Omental fat pad (tissue), 4 donors: ENCODE data around the gene PPP1R27. TPM values are rescaled to one million over a fixed set of nuclear protein-coding genes. Genes with fewer than 3 reads are reported as not detected.

Experiments used
- ATAC-seq: fragments of 150-250 bp; one replicate; pipeline ENCODE4 v1.9.1; 2016; ENCODE audit warnings: mild to moderate bottlenecking, moderate library complexity; ENCODE audit not compliant: low FRiP score
- DNase-seq: peaks from one replicate; pipeline ENCODE4 v3.0.0-alpha.2; 2019; ENCODE audit warnings: low spot score
- CTCF ChIP-seq, 3 donors: fragments of 450-650 bp; IDR thresholded peaks; one replicate each; pipeline ENCODE4 v1.5.1; 2016 to 2017; ENCODE audit warnings: antibody characterized with exemption in 3 of 3, mild to moderate bottlenecking in 3 of 3, moderate library complexity in 2 of 3
- total RNA-seq, 4 donors: library from RNA; depleted of rRNA; stranded (reverse); fragments of >200 nt; gene quantifications; one replicate each; pipeline ENCODE4 v1.1.0, GENCODE V29; 2016

PPP1R27 gene
- under 1 TPM in 1 of 4 donors, not detected in 3; 0.65 TPM for total RNA-seq

GRCh38 chr17:81834831-81835267, at the start of gene PPP1R27:
TSS of gene PPP1R27 (minus strand) at chr17:81835050. CDS start at chr17:81834953, 97 bp downstream.
- no peak for ATAC-seq
- TF ChIP-seq CTCF (IDR thresholded peaks at IDR 0.05) = no peak
- no peak for DNase-seq

- DNase-seq = no peak
- ATAC-seq = no peak
- TF ChIP-seq CTCF (IDR thresholded peaks at IDR 0.05) = no peak
These were observed 49.7 kb upstream of the PPP1R27 start for GRCh38 chr17:81884520-81884919.

- ATAC-seq = no peak
- TF ChIP-seq CTCF (IDR thresholded peaks at IDR 0.05) = no peak
- DNase-seq = no peak
These were observed 44.3 kb upstream of the PPP1R27 start for GRCh38 chr17:81879121-81879520.

- ATAC-seq (no peak), DNase-seq (no peak)
- TF ChIP-seq CTCF (IDR thresholded peaks at IDR 0.05) = no peak
These were observed 43.4 kb upstream of the PPP1R27 start for GRCh38 chr17:81878294-81878693.

GRCh38 chr17:81877569-81877968, 42.7 kb upstream of the PPP1R27 start:
- DNase-seq = no peak
- ATAC-seq = no peak
- TF ChIP-seq CTCF (IDR thresholded peaks at IDR 0.05) = no peak

- peak; percentile 86 for DNase-seq
- peak; percentile 20 for ATAC-seq
- TF ChIP-seq CTCF (IDR thresholded peaks at IDR 0.05) = no peak
These were observed 36.8 kb upstream of the PPP1R27 start for GRCh38 chr17:81871387-81872230.

- ATAC-seq (peak; percentile 53), DNase-seq (no peak)
- TF ChIP-seq CTCF (IDR thresholded peaks at IDR 0.05) = no peak
These were observed 36.1 kb upstream of the PPP1R27 start, which contains the start of gene ARHGDIA for GRCh38 chr17:81870981-81871386. TSS of gene ARHGDIA (minus strand) at chr17:81871337. CDS start at chr17:81869930, 1,407 bp downstream.
